HepG2 (cell line): ENCODE results near the gene DSN1. TPM values are rescaled to one million over a fixed set of nuclear protein-coding genes. Genes with fewer than 3 reads are reported as not detected.

Experiments
- ATAC-seq: fragments of 200-7000 bp; cut with Tn5 transposase; 3 replicates; pipeline ENCODE4 v1.9.1; 2020; ENCODE audit warnings: mild to moderate bottlenecking, moderate library complexity
- BruUV-seq: library from RNA; stranded (reverse); fragments of 400-500 nt; replicated peaks from 2 replicates; lab custom pipeline; 2021; lab: Mats Ljungman, UMichigan
- CTCF ChIA-PET: fragments of 300-600 bp; formaldehyde crosslinking; extraction: SDS; loops from one replicate; lab custom pipeline; 2021; ENCODE audit warnings: low total read pairs, inconsistent platforms, low intra/inter-chr PET ratio; lab: Yijun Ruan, JAX
- POLR2A ChIA-PET: fragments of 350-600 bp; sonication (Branson Sonifier 250); formaldehyde crosslinking; loops from one replicate; lab custom pipeline; 2020; ENCODE audit warnings: antibody characterized with exemption, inconsistent platforms; lab: Yijun Ruan, JAX
- DNase-seq: peaks from one replicate; pipeline ENCODE4 v3.0.0-alpha.2; 2015; ENCODE audit warnings: low spot score
- FAIRE-seq: peaks from 3 replicates; lab custom pipeline; 2011; peaks lifted over from hg19 to GRCh38; lab: Jason Lieb, UNC
- H2AFZ ChIP-seq: one replicate; pipeline ENCODE4 v1.6.1; 2011; ENCODE audit warnings: low read length, inconsistent platforms
- H3K27ac ChIP-seq: fragments of 300-600 bp; 3 replicates; pipeline ENCODE4 v1.8.0; 2011; ENCODE audit warnings: mixed run types, mild to moderate bottlenecking, mixed read lengths, low read length, inconsistent platforms; ENCODE audit not compliant: insufficient read depth; ENCODE audit errors: extremely low read length
- H3K27me3 ChIP-seq, 2 experiments: fragments of 200-600 bp in 1 of 2; 2 replicates in 1 of 2; 3 replicates in 1 of 2; pipeline versions ENCODE4 v1.6.0 to v1.8.0; 2011; ENCODE audit warnings: low read length in 2 of 2, mild to moderate bottlenecking in 2 of 2, moderate library complexity in 2 of 2, inconsistent platforms in 1 of 2; ENCODE audit not compliant: insufficient read depth in 2 of 2, control insufficient read depth in 1 of 2
- H3K36me3 ChIP-seq, 2 experiments: fragments of 200-600 bp in 1 of 2; replicated peaks in 1 of 2; 2 replicates in 1 of 2; 3 replicates in 1 of 2; pipeline versions ENCODE4 v1.5.1 to v1.8.0; 2011; ENCODE audit warnings: low read length in 2 of 2, inconsistent platforms in 1 of 2; ENCODE audit not compliant: insufficient read depth in 2 of 2, control insufficient read depth in 1 of 2
- H3K4me1 ChIP-seq: 2 replicates; pipeline ENCODE4 v1.5.1; 2012; ENCODE audit warnings: low read length, inconsistent platforms; ENCODE audit not compliant: insufficient read depth
- H3K4me2 ChIP-seq: 2 replicates; pipeline ENCODE4 v1.6.0; 2011; ENCODE audit warnings: low read depth, low read length, inconsistent platforms
- H3K4me3 ChIP-seq, 3 experiments: fragments of 200-600 bp in 1 of 3; sonication (generic), shearing (Covaris generic) in 1 of 3; replicated peaks in 1 of 3; 2 replicates each; pipeline ENCODE4 v1.5.1; 2011 to 2016; ENCODE audit warnings: low read length in 3 of 3, inconsistent platforms in 2 of 3, low read depth in 2 of 3, mild to moderate bottlenecking in 2 of 3, control low read depth in 1 of 3, mixed read lengths in 1 of 3; ENCODE audit not compliant: insufficient read depth in 1 of 3
- H3K79me2 ChIP-seq: one replicate; pipeline ENCODE4 v1.6.1; 2011; ENCODE audit warnings: low read length, inconsistent platforms; ENCODE audit not compliant: insufficient read depth
- H3K9ac ChIP-seq: 2 replicates; pipeline ENCODE4 v1.6.0; 2011; ENCODE audit warnings: mild to moderate bottlenecking, low read depth, low read length, inconsistent platforms; ENCODE audit not compliant: insufficient read depth
- H3K9me3 ChIP-seq: 2 replicates; pipeline ENCODE4 v1.5.1; 2012; ENCODE audit warnings: mild to moderate bottlenecking, low read length
- H4K20me1 ChIP-seq: 2 replicates; pipeline ENCODE4 v1.6.0; 2011; ENCODE audit warnings: inconsistent platforms, mild to moderate bottlenecking, low read length, moderate library complexity; ENCODE audit not compliant: insufficient read depth
- ELF1 ChIP-seq: sonication (generic); formaldehyde crosslinking; IDR thresholded peaks from 2 replicates; pipeline ENCODE4 v1.4.0; 2020; ENCODE audit warnings: missing genetic modification reagents
- HCFC1 ChIP-seq: fragments of 150-350 bp; IDR thresholded peaks from 2 replicates; pipeline ENCODE4 v1.6.1; 2014; ENCODE audit warnings: low read depth, low read length
- HNF4G ChIP-seq, 2 experiments: sonication (generic) in 1 of 2; formaldehyde crosslinking in 1 of 2; IDR thresholded peaks; 2 replicates each; pipeline versions ENCODE4 v1.4.0 to v1.6.1; 2011 to 2020; ENCODE audit warnings: borderline replicate concordance in 2 of 2, low read depth in 2 of 2, mild to moderate bottlenecking in 2 of 2, low read length in 1 of 2, missing genetic modification reagents in 1 of 2, moderate library complexity in 1 of 2
- MAFG ChIP-seq: sonication (generic); formaldehyde crosslinking; IDR thresholded peaks from 2 replicates; pipeline ENCODE4 v1.5.1; 2020; ENCODE audit warnings: mild to moderate bottlenecking, missing genetic modification reagents
- MIER2 ChIP-seq: IDR thresholded peaks from 2 replicates; pipeline ENCODE4 v1.6.1; 2016; ENCODE audit warnings: missing biosample characterization, missing genetic modification reagents
- RNF2 ChIP-seq: fragments of 450-650 bp; conservative IDR thresholded peaks from 2 replicates; pipeline ENCODE4 v1.6.1; 2016; ENCODE audit warnings: low read depth
- ZBTB38 ChIP-seq: sonication (generic); formaldehyde crosslinking; IDR thresholded peaks from 2 replicates; pipeline ENCODE4 v1.5.1; 2020; ENCODE audit warnings: mild to moderate bottlenecking, missing genetic modification reagents
- ZNF329 ChIP-seq: sonication (generic); formaldehyde crosslinking; IDR thresholded peaks from 2 replicates; pipeline ENCODE4 v1.9.0; 2021; ENCODE audit warnings: low read depth, mild to moderate bottlenecking, missing genetic modification reagents
- ZNF496 ChIP-seq: sonication (generic); formaldehyde crosslinking; IDR thresholded peaks from 2 replicates; pipeline ENCODE4 v1.8.1; 2023; ENCODE audit warnings: mild to moderate bottlenecking, moderate library complexity, missing genetic modification reagents; ENCODE audit not compliant: insufficient replicate concordance
- WGBS: methylation state at CpG from one replicate; pipeline ENCODE4 v1.1.6; 2017; ENCODE audit warnings: low lambda C conversion rate; 5-methylcytosine and 5-hydroxymethylcytosine counted together
- in situ Hi-C: cut with HindIII; loops from 2 replicates; pipeline ENCODE4 v1.10.0; 2017; ENCODE audit warnings: low pct_unique_long_range_greater_than_20kb; ENCODE audit not compliant: extremely low pct_ligation_motif_present
- intact Hi-C: fragments of 100-400 bp; cut with micrococcal nuclease; formaldehyde crosslinking; loops from one replicate; pipeline ENCODE4 v1.10.0; 2022; ENCODE audit not compliant: unreplicated experiment
- polyA plus RNA-seq, 8 experiments: library from polyadenylated mRNA; depleted of rRNA in 3 of 8; stranded (reverse) in 7 of 8; unstranded in 1 of 8; fragments of >200 nt; fragmentation: Illumina TruSeq in 4 of 8; extraction: Trizol in 4 of 8; gene quantifications; 2 replicates each; pipeline versions ENCODE4 v1.2.1 to v1.2.3, GENCODE V29; 2011 to 2016; ENCODE audit warnings: low read depth in 4 of 8, missing spikeins in 1 of 8, mixed read lengths in 1 of 8; ENCODE audit not compliant: insufficient read depth in 1 of 8
- total RNA-seq, 5 experiments: library from RNA; depleted of rRNA; stranded (reverse); fragments of >200 nt; fragmentation: Illumina TruSeq; extraction: Trizol; gene quantifications; 2 replicates each; pipeline ENCODE4 v1.2.3, GENCODE V29; 2016; ENCODE audit warnings: low read depth in 1 of 5
- TF ChIP-seq, protein P1 (sequence below): IDR thresholded peaks from 2 replicates; pipeline ENCODE4 v1.6.1; 2016; ENCODE audit warnings: low read depth, control low read depth
- TF ChIP-seq, protein P2 (sequence below): sonication (generic); formaldehyde crosslinking; IDR thresholded peaks from 2 replicates; pipeline ENCODE4 v1.5.1; 2020; ENCODE audit warnings: mild to moderate bottlenecking, missing genetic modification reagents, moderate library complexity

DSN1 gene
- total and polyA plus RNA-seq, 2 of the 13 experiments (the other 11 are each of a cell fraction or from before 2014, with no cell fraction given), result 18.7 to 53.7 TPM

DNA sequence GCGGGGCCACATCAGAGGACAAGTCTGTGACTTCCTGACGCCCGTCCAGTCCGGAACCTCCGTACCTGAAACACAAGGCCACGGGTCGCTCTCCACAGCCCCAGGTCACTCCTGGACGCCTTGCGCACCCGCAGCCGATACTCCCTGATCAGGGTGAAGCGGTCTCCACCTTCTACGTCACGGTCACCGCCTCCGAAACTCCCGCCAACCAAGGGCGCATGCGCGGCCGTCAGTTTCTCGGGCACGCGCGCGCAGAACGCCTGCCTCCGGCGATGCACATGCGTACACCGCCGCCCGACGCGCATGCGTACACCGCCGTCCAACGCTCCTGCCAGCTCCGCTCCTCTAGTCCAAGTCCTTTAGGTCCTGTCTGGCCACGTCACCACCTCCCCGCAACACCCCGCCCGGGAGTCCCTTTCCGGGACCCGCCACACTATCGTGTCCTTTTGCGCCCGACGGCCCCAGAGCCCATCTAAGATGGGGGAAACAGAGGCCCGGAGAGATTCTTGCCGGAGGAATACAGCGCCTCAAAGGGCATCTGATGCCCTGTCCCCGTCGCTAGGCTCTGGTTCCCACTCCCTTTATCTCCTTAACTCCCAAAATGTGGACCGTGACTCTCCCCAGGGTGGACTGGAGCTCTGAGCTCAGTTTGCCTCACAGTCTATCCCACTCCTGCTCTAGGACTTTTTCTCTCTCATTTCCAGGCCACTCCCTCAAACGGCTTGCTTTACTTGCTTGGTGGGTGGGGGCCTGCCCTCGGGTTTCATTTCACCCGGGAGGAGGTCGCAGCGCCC lies at the start of gene DSN1 (continued):
- TF ChIP-seq MAFG (CRISPR knock-in tag) (no peak), ZBTB38 (CRISPR knock-in tag) (peak; percentile 90), ELF1 (CRISPR knock-in tag) (peak; percentile 81), HNF4G (IDR thresholded peaks at IDR 0.05; ENCODE audit: borderline replicate concordance, low read depth, low read length) (no peak; the same call in 1 of the 2 replicates), HNF4G (CRISPR knock-in tag; IDR thresholded peaks at IDR 0.05; ENCODE audit: borderline replicate concordance, low read depth) (peak; percentile 81; the same call in 1 of the 2 replicates)
- TF ChIP-seq, protein P1, sequence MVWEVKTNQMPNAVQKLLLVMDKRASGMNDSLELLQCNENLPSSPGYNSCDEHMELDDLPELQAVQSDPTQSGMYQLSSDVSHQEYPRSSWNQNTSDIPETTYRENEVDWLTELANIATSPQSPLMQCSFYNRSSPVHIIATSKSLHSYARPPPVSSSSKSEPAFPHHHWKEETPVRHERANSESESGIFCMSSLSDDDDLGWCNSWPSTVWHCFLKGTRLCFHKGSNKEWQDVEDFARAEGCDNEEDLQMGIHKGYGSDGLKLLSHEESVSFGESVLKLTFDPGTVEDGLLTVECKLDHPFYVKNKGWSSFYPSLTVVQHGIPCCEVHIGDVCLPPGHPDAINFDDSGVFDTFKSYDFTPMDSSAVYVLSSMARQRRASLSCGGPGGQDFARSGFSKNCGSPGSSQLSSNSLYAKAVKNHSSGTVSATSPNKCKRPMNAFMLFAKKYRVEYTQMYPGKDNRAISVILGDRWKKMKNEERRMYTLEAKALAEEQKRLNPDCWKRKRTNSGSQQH (CRISPR knock-in tag), result peak; percentile 98

DNA sequence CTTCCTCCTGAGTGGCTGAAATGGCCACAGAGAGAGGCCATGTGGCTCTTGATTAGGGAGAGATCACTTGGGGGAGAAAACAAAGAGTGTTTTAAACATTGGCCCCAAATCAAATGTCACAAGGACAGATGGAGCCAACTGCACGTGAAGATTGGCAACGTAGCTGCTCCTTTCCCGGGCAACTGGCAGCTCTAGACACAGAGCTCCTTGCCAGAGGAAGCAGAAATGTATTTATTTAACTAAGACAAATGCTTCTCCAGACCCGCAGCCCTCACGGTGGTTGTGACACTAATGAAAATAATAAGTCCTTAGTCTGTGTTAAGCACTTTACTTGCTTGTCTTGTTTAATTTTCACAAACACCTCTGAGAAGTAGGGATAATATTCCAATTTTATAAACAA lies 49.6 kb upstream of the DSN1 start:
- in situ Hi-C loops (no loop called here), intact Hi-C loops (no loop called here)
- Histone ChIP-seq H3K27me3 (no peaks in the 10 kb centered on the region), H3K27ac (no peak overlapping the region), H3K36me3 (peaks cover 9 to 25% of the 10 kb centered on the region in 2 experiments), H3K9ac (no peak overlapping the region), H3K4me1 (no peaks in the 10 kb centered on the region), H3K4me2 (no peak overlapping the region), H2AFZ (no peak overlapping the region), H3K79me2 (no peaks in the 10 kb centered on the region), H4K20me1 (no peaks in the 10 kb centered on the region), H3K4me3 (no peak overlapping the region), H3K9me3 (no peaks in the 10 kb centered on the region)
- CTCF ChIA-PET, result no interaction called here
- TF ChIP-seq ZNF496 (CRISPR knock-in tag), result no peak
- TF ChIP-seq HCFC1, result no peak
- TF ChIP-seq MIER2 (CRISPR knock-in tag), result no peak
- TF ChIP-seq RNF2, result no peak
- TF ChIP-seq ZNF329 (CRISPR knock-in tag), result no peak
- TF ChIP-seq, protein P2, sequence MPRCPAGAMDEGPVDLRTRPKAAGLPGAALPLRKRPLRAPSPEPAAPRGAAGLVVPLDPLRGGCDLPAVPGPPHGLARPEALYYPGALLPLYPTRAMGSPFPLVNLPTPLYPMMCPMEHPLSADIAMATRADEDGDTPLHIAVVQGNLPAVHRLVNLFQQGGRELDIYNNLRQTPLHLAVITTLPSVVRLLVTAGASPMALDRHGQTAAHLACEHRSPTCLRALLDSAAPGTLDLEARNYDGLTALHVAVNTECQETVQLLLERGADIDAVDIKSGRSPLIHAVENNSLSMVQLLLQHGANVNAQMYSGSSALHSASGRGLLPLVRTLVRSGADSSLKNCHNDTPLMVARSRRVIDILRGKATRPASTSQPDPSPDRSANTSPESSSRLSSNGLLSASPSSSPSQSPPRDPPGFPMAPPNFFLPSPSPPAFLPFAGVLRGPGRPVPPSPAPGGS (CRISPR knock-in tag), result no peak
- FAIRE-seq (no peak), DNase-seq (no peak), ATAC-seq (no peak)
- no TSS peak for BruUV-seq
- POLR2A ChIA-PET, result no interaction called here
- WGBS, result 92% methylated on average over 5 of the region's 5 CpGs
